ENCODE data around the gene KBTBD12. TPM values are rescaled to one million over a fixed set of nuclear protein-coding genes. Genes with fewer than 3 reads are reported as not detected.

KBTBD12 gene
- total RNA-seq, 1 experiment from 2014 or later, result not detected

DNA sequence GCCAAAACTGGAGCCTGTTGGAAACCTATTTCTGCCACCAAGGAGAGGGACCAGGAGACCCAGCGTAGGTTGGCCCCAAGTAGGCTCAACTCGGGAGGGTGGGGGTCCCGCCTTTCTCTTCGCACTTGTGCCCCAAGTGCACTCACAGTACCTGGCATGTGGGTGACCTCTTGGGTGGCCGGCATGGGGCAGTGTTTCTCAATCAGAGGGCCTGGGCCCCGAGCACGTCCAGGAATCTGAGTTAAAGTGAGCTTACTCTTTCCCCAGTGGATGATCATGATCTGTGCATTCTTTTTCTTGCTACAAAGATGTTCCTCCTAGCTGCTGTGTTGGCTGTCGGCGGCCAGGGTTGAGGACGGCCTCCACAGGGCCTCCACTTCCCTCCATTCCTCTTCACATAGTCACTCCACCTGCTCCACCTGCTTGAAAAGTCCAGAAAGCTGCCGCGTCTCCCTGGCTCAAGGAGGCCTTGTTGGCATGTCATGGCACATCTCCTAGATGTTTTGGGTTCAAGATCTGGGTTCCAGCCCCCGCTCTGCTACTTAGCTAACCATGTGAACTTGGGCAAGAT lies 70.7 kb downstream of the KBTBD12 start:
- no peak for DNase-seq (ENCODE audit: low read depth)

- DNase-seq (ENCODE audit: low read depth), result no peak
Measured at GRCh38 chr3:127986803-127987202, 71.8 kb downstream of the KBTBD12 start.

DNA sequence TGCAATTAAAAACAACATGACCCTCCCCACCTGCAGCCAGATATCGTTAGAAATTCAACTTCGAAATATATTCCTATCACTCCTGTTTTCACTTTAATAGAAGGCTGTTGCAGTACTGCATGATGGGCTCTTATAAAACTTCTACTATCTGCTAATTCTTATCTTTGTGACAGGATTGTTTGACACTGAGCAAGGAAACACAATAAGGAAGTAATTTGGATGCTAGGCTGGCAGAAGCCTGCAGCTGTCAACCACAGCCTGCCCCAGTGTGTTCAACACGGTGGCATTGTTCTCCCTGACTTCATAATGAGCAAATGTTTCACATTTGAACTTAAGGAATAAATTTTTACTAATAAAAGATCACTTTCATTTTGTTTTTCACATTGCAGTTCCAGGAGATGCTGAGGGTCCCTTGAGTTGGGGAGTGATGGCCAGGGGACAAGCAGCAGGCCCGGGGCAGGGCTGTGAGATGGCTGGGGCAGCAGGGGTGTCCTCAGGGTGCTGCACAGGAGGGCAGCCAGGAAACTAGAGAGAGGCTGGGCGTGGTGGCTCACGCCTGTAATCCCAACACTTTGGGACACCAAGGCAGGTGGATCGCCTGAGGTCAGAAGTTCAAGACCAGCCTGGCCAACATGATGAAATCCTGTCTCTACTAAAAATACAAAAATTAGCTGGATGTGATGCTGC lies 72.4 kb downstream of the KBTBD12 start:
- no peak for DNase-seq (ENCODE audit: low read depth)

GRCh38 chr3:127988770-127989557 lies 73.9 kb downstream of the KBTBD12 start:
- DNase-seq (ENCODE audit: low read depth), result peak; percentile 43

DNA sequence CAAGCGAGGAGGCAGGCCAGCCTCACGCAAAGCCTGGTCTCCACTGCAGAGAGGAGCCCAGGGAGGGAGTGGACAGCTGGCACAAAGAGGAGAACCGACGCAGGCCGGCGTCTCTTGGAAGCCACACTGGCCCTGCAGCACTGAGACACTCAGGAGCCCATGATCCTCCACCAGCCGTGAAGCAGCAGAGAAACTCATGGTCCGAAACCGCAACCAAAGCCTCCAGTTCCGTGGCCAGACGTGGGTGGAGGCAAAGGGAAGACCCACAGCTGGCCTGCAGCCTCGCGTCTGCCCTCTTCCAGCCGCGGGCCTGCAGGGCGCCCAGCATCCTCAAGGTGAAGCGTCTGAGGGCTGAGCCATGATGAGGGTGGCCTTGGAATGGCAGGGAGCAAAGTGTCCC lies 75.0 kb downstream of the KBTBD12 start:
- DNase-seq (ENCODE audit: low read depth), result no peak

- no peak for DNase-seq (ENCODE audit: low read depth)
Measured at GRCh38 chr3:127990461-127990860, 75.4 kb downstream of the KBTBD12 start.

DNA sequence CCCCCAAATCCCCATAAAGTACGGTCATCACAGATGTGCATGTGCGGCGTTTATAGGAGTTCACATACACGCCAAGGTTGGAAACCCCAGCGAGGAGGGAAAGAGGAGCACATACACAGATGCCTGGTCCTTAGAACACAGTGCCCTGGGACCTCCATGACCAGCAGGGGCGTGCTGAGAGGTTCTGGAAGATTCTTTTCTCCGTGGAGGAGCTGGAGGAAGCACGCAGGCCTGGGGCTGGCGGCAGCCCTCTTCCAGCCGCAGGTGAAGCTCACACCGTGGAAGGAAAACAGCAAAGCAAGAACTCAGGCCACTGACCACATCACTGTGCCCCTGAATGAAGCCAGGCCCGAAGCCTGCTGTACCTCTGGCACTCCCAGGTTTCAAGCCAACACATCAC lies 76.2 kb downstream of the KBTBD12 start:
- no peak for DNase-seq (ENCODE audit: low read depth)

- DNase-seq (ENCODE audit: low read depth), result no peak
Measured at GRCh38 chr3:127991681-127992080, 76.6 kb downstream of the KBTBD12 start.

GRCh38 chr3:127992127-127992526 lies 77.1 kb downstream of the KBTBD12 start:
- DNase-seq (ENCODE audit: low read depth), result no peak

DNA sequence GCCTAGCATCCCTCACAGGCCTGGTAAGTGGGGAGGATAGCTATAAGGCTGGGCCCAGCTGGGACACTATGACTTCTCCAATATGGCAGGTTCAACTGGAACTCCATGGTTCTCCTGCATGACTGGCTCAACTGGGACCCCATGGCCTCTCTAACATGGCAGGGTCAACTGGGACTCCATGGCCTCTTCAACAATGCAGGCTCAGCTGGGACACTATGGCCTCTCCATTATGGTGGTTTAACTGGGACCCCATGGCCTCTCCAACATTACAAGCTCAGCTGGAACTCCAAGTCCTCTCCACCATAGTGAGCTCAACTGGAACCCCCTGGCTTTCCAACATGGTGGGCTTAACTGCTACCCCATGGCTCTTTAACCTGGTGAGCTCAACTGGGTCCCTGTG lies 79.0 kb downstream of the KBTBD12 start:
- no peak for DNase-seq (ENCODE audit: low read depth)

DNA sequence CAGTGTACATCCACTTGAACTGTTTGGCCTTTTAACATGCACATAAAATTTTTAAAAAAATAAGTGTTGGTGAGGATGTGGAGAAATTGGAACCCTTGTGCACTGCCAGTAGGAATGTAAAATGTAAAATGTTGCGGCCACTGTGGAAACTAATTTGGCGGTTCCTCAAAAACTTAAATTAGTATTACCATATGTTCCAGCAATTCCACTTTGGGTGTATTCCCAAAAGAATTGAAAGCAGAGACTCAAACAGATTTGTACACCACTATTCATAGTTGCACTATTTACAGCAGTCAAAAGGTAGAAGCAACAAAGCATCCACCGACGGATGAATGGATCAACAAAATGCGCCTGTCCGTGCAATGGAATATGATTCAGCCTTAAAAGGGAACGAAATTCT lies 82.0 kb downstream of the KBTBD12 start:
- no peak for DNase-seq (ENCODE audit: low read depth)

GRCh38 chr3:127997961-127998360 lies 82.9 kb downstream of the KBTBD12 start:
- DNase-seq (ENCODE audit: low read depth), result no peak

- no peak for DNase-seq (ENCODE audit: low read depth)
Measured at GRCh38 chr3:127998596-127998995, 83.6 kb downstream of the KBTBD12 start.

DNA sequence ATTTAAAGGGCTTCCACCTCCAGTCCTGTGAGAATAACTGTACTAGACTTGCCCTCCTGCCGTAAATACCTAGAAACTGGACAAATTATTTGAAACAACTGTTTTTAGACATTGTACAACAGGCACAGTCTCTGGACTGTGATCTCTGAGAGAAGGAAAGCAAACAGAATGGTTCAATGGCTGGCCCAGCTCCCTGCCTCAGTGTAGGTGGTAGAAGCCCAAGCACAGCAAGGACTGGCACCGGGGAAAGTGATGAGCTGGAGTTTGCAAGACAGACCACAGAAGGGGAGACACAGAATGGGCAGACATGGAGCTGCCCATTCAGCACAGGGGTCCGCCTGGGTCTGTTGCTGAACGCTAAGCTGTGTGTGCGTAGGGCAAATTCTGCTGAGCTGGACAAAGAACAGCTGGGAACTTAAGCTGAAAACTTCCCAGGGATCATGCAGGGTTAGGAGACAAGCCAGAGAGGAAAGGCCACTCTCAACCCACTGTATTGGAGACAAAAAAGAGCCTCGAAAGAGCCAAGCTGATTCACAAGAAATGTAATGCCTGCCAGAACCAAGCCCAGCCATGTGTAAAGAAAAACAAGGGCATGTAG lies 84.6 kb downstream of the KBTBD12 start:
- DNase-seq (ENCODE audit: low read depth), result no peak

GRCh38 chr3:128001576-128001975 lies 86.5 kb downstream of the KBTBD12 start:
- DNase-seq (ENCODE audit: low read depth), result no peak

DNA sequence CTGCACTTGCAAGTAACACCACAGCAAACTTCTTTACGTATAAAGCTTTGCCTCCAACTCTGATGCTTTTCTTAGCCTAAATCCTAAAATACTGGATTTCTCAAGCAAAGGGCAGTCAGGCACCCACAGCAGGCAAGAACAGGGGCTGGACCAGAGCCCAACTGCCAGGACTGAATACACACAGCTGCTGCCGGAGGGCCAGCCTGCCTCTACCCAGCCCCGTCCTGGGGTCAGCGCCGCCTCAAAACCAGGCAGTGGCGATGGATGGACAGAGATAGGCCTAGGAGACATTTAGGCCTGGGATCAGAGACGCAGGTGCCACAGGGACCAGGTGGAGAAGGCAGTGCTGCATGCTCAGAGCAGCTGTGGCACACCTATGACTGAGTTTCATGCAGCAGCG lies 89.6 kb downstream of the KBTBD12 start:
- DNase-seq (ENCODE audit: low read depth), result no peak

GRCh38 chr3:128006061-128007032 lies 91.3 kb downstream of the KBTBD12 start:
- DNase-seq (ENCODE audit: low read depth), result no peak

DNA sequence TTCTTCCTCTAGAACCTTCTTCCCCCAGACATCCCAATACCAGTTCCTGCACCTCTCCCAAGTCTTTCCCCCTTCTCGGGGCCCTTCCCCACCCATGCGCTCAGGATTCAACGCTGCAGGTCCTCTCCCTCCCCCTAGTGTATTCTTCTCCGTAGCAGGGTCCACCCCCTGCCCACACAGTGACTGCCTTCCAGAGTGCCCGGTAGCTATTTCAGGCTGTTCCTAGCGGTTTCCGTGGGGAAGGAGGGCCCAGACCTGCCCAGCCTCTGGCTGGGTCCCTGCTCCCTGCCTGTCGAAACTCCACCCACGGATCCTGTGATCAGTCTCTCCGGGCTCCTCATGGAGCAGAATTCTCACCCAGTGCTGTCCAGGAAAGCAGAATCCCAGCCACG lies 92.0 kb downstream of the KBTBD12 start:
- DNase-seq (ENCODE audit: low read depth), result no peak

- no peak for DNase-seq (ENCODE audit: low read depth)
Measured at GRCh38 chr3:128009952-128010846, 95.2 kb downstream of the KBTBD12 start.

GRCh38 chr3:128011140-128011539 lies 96.1 kb downstream of the KBTBD12 start:
- peak; percentile 51 for DNase-seq (ENCODE audit: low read depth)
